Activated CD4-positive, CD25-positive, alpha-beta regulatory T cell treated with anti-CD3 and anti-CD28 coated beads, Interleukin-2, amount 50 U/mL, for 16 hours (primary cell): ENCODE measurements around the gene C18orf32.
A peak's percentile ranks its signal among the peaks of the same experiment; 100 is the strongest.
"Not testable (repeated sequence)": the region's sequence is repeated elsewhere in the genome, so short reads cannot be mapped to it uniquely, and the experiment has no call there.

ENCODE experiments used
- DNase-seq: peaks from one replicate; pipeline ENCODE4 v3.0.0-alpha.2; 2020; ENCODE audit warnings: low read depth, low spot score

C18orf32 gene

GRCh38 chr18:49500201-49500921 lies 13.3 kb upstream of the C18orf32 start:
- no peak for DNase-seq

DNA sequence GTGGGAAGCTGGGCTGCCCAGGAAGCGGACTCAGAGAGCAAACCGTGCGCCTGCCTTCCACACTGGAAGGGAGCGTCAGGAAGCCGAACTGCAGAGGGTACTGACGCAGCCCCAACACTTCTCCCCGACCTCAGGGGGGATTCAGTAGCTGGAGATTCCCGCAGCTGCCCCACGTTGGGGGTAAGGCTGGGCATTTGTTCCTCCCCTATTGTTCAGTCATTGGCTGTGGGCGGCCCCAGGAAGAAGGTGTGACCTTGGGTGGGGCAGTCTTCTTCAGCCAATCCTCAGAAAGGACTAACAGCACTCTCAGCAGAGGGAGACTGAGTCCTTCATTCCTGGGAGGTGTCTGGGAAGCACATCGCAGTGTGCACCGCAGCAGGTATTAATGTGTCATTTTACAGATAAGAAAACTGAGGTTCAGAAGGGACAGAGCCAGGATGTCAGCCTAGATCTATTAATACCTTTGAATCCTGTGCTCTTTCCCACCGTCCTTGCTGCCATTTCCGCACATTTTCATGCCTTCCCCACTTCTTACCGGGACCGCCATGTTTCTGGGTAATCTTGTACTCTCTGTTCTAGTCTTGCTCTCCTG lies 12.1 kb upstream of the C18orf32 start:
- no peak for DNase-seq

DNA sequence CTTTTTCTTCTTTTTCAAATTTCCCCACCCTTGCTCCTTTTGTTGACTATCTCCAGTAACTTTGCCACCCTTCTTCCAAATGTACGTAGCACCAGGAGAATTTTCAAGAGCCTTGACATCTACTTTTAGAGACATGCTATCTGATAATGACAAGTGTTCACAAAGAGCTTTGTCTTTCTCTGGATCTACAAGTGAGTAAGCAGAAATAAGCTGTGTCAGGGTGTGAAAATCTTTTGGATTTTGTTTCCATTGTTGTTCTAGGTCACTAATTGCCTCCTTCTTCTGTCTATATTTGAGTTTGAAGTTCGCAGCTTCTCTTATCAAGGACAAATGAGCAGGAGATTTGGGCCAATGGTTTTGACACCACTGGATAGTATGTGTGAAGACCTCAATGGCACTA lies 8.4 kb upstream of the C18orf32 start:
- DNase-seq = no peak

GRCh38 chr18:49495076-49495475 lies 8.0 kb upstream of the C18orf32 start:
- no peak for DNase-seq

- DNase-seq = no peak
Observed at GRCh38 chr18:49494660-49495059, 7.6 kb upstream of the C18orf32 start.

DNA sequence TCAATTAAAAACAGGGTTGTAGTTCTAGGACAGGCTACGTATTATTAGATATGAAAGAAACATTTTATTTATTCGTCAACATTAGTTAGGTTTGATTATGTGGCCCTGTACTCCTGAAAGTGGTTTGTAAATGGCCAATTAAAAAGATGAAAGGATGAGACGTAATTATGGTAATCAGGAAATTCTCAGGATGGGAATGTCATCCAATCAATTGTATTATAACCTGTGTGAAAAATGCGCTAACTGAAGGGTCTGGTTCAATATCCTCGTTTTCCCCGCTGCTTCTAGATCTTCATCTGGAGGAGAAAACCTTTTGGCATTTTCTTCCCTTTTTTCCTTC lies 5.6 kb upstream of the C18orf32 start:
- DNase-seq = no peak

DNA sequence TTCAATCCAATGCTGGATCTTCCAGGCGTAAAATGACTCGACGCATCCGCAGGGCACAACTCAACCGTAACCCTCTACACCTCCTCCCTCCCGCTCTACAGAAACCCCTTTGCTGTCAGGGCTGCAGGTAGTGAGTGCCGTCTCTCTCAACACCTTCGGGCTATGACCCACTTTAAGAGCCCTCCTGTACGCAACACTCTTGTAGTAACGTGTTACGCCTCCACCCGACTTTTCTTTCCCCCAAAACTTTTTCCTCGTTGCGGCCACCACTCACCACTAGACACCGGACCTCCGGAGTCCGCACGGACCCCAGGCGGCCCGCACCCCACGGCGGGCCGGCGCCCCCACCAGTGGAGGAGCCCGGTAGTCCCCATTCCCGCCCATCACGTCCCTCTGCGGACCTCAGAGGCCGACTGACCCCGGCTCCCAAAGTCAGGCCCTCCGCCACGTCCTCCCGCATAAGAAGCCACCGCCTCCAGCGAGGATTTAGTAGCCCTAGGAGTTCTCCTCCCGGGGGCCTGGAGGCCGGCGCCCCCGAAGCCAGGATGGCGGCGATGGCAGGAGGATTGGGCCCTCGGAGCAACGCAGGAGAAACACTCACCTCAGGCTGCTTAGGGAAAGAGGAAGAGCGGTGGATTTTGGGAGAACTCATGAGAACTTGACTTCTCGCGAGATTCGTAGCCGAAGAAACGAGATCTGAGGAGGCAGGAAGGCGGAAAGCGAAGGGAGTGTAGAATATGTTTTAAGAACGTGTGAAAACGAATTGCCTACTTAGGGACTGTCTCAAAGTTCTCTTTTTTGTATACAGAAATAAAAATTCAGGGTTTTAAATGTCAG lies 5.0 kb upstream of the C18orf32 start, which contains the start of gene RPL17:
Gene RPL17 (minus strand): TSS at position 609 of the 837 bp plus-strand sequence.
- peak; percentile 74 for DNase-seq

DNA sequence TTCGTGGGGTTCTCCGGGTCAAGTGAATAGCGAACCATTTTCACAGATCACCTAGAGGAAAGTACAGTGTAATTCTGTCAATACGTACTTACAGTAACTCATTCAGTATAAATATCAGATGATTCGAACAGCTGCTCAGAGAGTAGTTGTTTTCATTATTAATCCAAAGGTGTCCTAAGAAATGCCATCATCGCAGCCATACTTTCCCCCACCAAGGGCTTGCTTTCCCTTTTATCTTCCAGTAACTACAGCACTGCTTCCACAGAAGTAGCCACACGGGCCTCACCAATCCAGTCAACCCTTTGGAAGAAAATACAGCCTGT lies 4.5 kb upstream of the C18orf32 start:
- DNase-seq = no peak

DNA sequence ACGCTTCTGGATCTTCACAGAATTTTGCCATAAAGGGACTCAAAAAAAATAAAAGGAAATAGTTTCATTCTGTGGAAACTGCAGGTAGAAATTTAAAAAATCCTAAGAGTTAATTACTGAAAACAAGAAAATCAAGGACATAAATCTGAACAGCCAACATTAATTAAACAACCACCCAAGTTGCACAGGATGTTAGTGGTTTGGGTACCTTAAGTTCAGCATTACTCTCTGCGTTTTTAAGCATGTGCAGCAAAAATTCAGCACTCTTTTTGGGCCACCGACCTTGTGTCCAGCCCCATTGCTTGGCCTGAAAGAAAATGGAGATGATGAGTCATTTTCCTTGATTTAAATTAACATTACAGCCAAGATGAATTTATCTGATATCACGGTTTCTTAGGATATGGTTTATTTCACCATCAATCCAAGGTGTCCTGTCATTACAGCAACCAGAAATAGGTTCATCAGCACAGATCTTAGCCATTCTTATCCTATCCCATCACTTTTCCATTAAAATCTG lies 3.3 kb upstream of the C18orf32 start:
- no peak for DNase-seq

DNA sequence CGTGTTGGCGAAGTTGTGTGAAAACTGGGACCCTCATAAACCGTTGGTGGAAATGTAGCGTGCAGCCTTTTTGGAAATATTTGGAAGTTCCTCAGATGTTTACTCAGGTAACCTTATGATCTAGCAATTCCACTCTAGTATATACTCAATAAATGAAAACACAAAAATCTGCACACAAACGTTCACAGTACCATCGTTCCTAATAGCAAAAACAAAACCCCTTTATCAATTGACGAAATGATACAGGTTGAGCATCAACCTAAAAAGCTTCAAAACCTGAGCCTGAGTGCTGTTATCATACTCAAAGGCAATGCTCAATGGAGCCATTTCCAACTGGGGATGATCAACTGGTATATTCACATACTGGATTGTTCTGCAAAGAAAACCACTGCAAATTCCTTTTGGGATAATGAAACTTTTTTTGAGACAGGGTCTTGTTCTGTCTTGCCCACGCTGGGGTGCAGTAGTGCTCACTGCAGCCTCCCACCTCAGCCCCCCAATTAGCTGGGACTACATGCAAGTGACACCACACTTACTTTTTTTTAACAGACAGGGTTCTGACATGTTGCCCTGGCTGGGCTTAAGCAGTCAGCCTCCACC lies 777 bp upstream of the C18orf32 start:
- no peak for DNase-seq

- DNase-seq = no peak
Observed at GRCh38 chr18:49486606-49486952, 455 bp downstream of the C18orf32 start.

DNA sequence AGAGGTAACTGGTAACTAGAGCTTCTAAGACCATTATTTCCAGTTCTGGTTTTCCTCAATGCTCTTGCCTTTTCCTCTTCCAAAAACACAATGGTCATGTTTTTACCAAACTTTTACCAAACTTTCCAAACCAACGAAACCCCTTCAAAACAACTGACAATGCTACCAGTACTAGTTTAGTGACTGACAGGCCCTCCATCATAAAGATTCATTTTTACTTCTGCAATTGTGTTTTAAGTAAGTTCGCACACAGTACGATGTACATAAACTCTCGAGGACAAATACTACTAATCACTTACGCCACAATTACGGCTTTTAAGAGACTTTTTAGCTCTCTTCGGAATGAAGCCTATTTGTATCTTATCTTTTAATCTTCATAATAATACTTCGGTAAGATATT lies 900 bp downstream of the C18orf32 start:
- DNase-seq = no peak

DNA sequence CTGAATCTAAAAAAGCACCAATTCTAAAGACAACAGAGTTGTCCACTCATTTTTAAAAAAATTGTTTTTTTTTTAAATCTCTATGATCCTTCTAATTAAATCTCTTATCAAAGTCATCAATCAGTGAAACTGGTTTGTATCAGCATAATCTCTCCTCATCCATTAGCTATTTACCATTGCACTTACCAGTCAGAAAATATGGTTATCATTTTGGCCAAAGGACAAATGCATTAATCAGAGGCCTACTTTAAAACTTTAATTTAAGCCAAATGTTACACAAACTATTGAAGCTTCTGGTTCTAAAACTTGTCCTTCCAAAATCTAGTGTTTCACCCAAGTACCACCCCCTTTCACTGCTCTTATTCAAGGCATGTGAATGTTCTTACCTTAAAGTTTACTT lies 3.8 kb downstream of the C18orf32 start:
- no peak for DNase-seq

GRCh38 chr18:49481907-49482306 lies 5.1 kb downstream of the C18orf32 start:
- DNase-seq = no peak

GRCh38 chr18:49481317-49481716 lies 5.7 kb downstream of the C18orf32 start:
- no peak for DNase-seq

- no peak for DNase-seq
Observed at GRCh38 chr18:49479381-49480137, 7.5 kb downstream of the C18orf32 start.

- DNase-seq = no peak
Observed at GRCh38 chr18:49476664-49477411, 10.2 kb downstream of the C18orf32 start.

DNA sequence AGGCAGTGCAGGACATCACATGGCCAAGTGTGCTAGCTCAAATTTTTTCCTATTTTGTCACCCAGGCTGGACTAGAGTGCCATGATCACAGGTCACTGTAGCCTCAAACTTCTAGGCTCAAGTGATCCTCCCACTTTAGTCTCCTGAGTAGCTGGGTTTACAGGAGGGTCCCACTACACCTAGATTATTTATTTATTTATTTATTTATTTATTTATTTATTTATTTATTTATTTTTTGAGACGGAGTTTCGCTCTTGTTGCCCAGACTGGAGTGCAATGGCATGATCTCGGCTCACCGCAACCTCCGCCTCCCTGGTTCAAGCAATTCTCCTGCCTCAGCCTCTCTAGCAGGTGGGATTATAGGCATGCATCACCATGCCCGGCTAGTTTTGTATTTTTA lies 12.1 kb downstream of the C18orf32 start:
- not testable (repeated sequence) for DNase-seq

- DNase-seq = no peak
Observed at GRCh38 chr18:49473721-49474120, 13.3 kb downstream of the C18orf32 start.

GRCh38 chr18:49472459-49472858 lies 14.6 kb downstream of the C18orf32 start:
- DNase-seq = no peak

GRCh38 chr18:49471532-49471931 lies 15.5 kb downstream of the C18orf32 start:
- DNase-seq = no peak
